ENCODE data around the gene GABRB3. TPM values are rescaled to one million over a fixed set of nuclear protein-coding genes. Genes with fewer than 3 reads are reported as not detected.

The GABRB3 gene
- total and polyA plus RNA-seq, 2 of the 8 experiments (the other 6 are each of a cell fraction or from before 2014, with no cell fraction given) = 98.8 to 163 TPM

DNA sequence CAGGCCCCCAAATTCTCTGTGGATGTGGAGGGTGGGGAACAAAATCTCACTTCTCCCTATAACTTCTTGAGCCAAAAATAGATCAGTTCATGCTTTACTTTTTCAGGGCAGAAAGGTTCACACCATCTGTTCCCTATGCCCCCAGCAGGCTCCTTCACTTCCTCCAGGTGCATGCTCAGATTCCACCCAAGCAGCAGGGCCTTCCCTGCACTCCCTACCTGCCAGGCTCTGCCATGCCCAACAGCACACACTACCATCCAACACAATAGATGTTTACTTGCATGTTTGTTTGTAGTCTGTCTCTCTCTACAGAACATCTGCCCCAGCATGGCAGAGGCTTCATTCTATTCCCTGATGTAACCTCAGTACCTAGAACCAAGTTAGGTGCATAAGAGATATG lies 43.3 kb downstream of the GABRB3 start (continued):
- TF ChIP-seq RAD21 (IDR thresholded peaks at IDR 0.05 in 1 of 2, conservative IDR thresholded peaks at IDR 0.05 in 1 of 2; ENCODE audit: low read depth in 2 of 2, low read length in 2 of 2) (no peak), TBP (IDR thresholded peaks at IDR 0.05; ENCODE audit: low read depth, low read length) (no peak), MAFK (IDR thresholded peaks at IDR 0.05; ENCODE audit: low read depth, low read length) (no peak)

All from H1 (cell line).